CD8-positive, alpha-beta memory T cell (primary cell): ENCODE measurements around the gene FGF7. TPM values are rescaled to one million over a fixed set of nuclear protein-coding genes. Genes with fewer than 3 reads are reported as not detected.
"Not testable (repeated sequence)": the region's sequence is repeated elsewhere in the genome, so short reads cannot be mapped to it uniquely, and the experiment has no call there.

Source experiments
- CTCF ChIA-PET: fragments of 350-600 bp; sonication (Branson Sonifier 250); formaldehyde crosslinking; loops from one replicate; lab custom pipeline; 2021; ENCODE audit warnings: antibody characterized with exemption; lab: Charles Lee
- POLR2A ChIA-PET: fragments of 350-600 bp; sonication (Branson Sonifier 250); formaldehyde crosslinking; loops from one replicate; lab custom pipeline; 2021; ENCODE audit warnings: antibody characterized with exemption; lab: Charles Lee
- DNase-seq, 5 donors: peaks; one replicate each; pipeline versions ENCODE4 v3.0.0 to v3.0.0-alpha.2; 2020 to 2022; ENCODE audit warnings: mixed read lengths in 1 of 5
- H3K27ac ChIP-seq: one replicate; pipeline ENCODE4 v1.7.0; 2013; ENCODE audit warnings: low read depth, mild to moderate bottlenecking, low read length, moderate library complexity
- H3K27me3 ChIP-seq: 2 replicates; pipeline ENCODE4 v1.7.0; 2013; ENCODE audit warnings: low read length, mild to moderate bottlenecking; ENCODE audit not compliant: insufficient read depth, poor library complexity, severe bottlenecking
- H3K36me3 ChIP-seq: 2 replicates; pipeline ENCODE4 v1.7.0; 2013; ENCODE audit warnings: mild to moderate bottlenecking, low read length, moderate library complexity; ENCODE audit not compliant: insufficient read depth
- H3K4me1 ChIP-seq: 2 replicates; pipeline ENCODE4 v1.7.0; 2013; ENCODE audit warnings: mild to moderate bottlenecking, low read length, moderate library complexity; ENCODE audit not compliant: insufficient read depth
- H3K4me3 ChIP-seq: 2 replicates; pipeline ENCODE4 v1.7.0; 2013; ENCODE audit warnings: mild to moderate bottlenecking, low read length
- H3K9me3 ChIP-seq: 2 replicates; pipeline ENCODE4 v1.7.0; 2013; ENCODE audit warnings: mild to moderate bottlenecking, low read length
- H3K27ac Mint-ChIP-seq, 8 donors: one replicate each; pipeline ENCODE4 v1.8.0; 2020 to 2021; ENCODE audit warnings: mixed read lengths in 8 of 8, mild to moderate bottlenecking in 6 of 8, inconsistent platforms in 3 of 8, moderate library complexity in 3 of 8
- H3K27me3 Mint-ChIP-seq, 2 donors: one replicate each; pipeline ENCODE4 v1.8.0; 2020 to 2021; ENCODE audit warnings: mixed read lengths in 2 of 2, mild to moderate bottlenecking in 1 of 2, moderate library complexity in 1 of 2
- H3K36me3 Mint-ChIP-seq, 3 donors: one replicate each; pipeline ENCODE4 v1.8.0; 2020 to 2021; ENCODE audit warnings: mixed read lengths in 3 of 3, inconsistent platforms in 1 of 3, mild to moderate bottlenecking in 1 of 3
- H3K4me1 Mint-ChIP-seq, 3 donors: one replicate each; pipeline ENCODE4 v1.8.0; 2020 to 2021; ENCODE audit warnings: mixed read lengths in 3 of 3, inconsistent platforms in 1 of 3, mild to moderate bottlenecking in 1 of 3
- H3K4me3 Mint-ChIP-seq, 7 donors: one replicate each; pipeline ENCODE4 v1.8.0; 2020 to 2021; ENCODE audit warnings: mixed read lengths in 7 of 7, mild to moderate bottlenecking in 6 of 7, moderate library complexity in 4 of 7, inconsistent platforms in 2 of 7
- H3K9me3 Mint-ChIP-seq, 5 donors: one replicate each; pipeline ENCODE4 v1.8.0; 2020 to 2022; ENCODE audit warnings: mixed read lengths in 5 of 5, mild to moderate bottlenecking in 3 of 5, moderate library complexity in 2 of 5, inconsistent platforms in 1 of 5
- polyA plus RNA-seq: library from polyadenylated mRNA; unstranded; fragments of 300-500 nt; fragmentation: Illumina TruSeq; gene quantifications from one replicate; pipeline ENCODE4 v1.2.3, GENCODE V29; 2021
- total RNA-seq, 2 experiments: library from RNA; stranded (reverse); gene quantifications; one replicate each; pipeline ENCODE4 v1.2.3, GENCODE V29; 2021

Gene FGF7
- total and polyA plus RNA-seq, 3 experiments from 2014 or later: not detected

- POLR2A ChIA-PET: no interaction called here
Measured at GRCh38 chr15:49506341-49506740, 83.3 kb downstream of the FGF7 start.

GRCh38 chr15:49507261-49507660 lies 84.2 kb downstream of the FGF7 start:
- H3K27me3 Mint-ChIP-seq: peaks cover 0 to 6% of the 10 kb centered on the region in 2 donors
- POLR2A ChIA-PET: no interaction called here

More at GRCh38 chr15:49506341-49506740, 83.3 kb downstream of the FGF7 start:
- Mint-ChIP-seq H3K4me3 (no peak overlapping the region), H3K27ac (no peak overlapping the region), H3K9me3 (peaks cover 0 to 9% (median 6%) of the 10 kb centered on the region in 5 donors), H3K27me3 (peaks cover 0 to 6% of the 10 kb centered on the region in 2 donors), H3K36me3 (peaks cover 0 to 2% (median 0%) of the 10 kb centered on the region in 3 donors), H3K4me1 (no peaks in the 10 kb centered on the region)
- Histone ChIP-seq H3K4me1 (no peaks in the 10 kb centered on the region), H3K27me3 (no peaks in the 10 kb centered on the region), H3K36me3 (no peaks in the 10 kb centered on the region), H3K9me3 (no peaks in the 10 kb centered on the region), H3K27ac (no peak overlapping the region), H3K4me3 (no peak overlapping the region)
- CTCF ChIA-PET: no interaction called here
- no peak for DNase-seq

GRCh38 chr15:49512739-49513138 lies 89.7 kb downstream of the FGF7 start:
- H3K27me3 ChIP-seq, H3K4me3 Mint-ChIP-seq, DNase-seq, H3K27ac Mint-ChIP-seq, POLR2A ChIA-PET, H3K4me1 Mint-ChIP-seq, H3K27ac ChIP-seq, H3K27me3 Mint-ChIP-seq, H3K9me3 Mint-ChIP-seq, H3K4me1 ChIP-seq, H3K4me3 ChIP-seq, H3K9me3 ChIP-seq, H3K36me3 Mint-ChIP-seq, H3K36me3 ChIP-seq, CTCF ChIA-PET: not testable (repeated sequence)

More at GRCh38 chr15:49507261-49507660, 84.2 kb downstream of the FGF7 start:
- no peak for DNase-seq
- Mint-ChIP-seq H3K27ac (no peak overlapping the region), H3K4me1 (no peaks in the 10 kb centered on the region), H3K9me3 (peaks cover 0 to 9% (median 5%) of the 10 kb centered on the region in 5 donors), H3K4me3 (no peak overlapping the region), H3K36me3 (peaks cover 0 to 2% (median 0%) of the 10 kb centered on the region in 3 donors)
- H3K27me3 ChIP-seq: no peaks in the 10 kb centered on the region
- H3K4me1 ChIP-seq: no peaks in the 10 kb centered on the region
- CTCF ChIA-PET: no interaction called here
- no peaks in the 10 kb centered on the region for H3K36me3 ChIP-seq
- H3K27ac ChIP-seq: no peak overlapping the region
- H3K4me3 ChIP-seq: no peak overlapping the region
- no peaks in the 10 kb centered on the region for H3K9me3 ChIP-seq

DNA sequence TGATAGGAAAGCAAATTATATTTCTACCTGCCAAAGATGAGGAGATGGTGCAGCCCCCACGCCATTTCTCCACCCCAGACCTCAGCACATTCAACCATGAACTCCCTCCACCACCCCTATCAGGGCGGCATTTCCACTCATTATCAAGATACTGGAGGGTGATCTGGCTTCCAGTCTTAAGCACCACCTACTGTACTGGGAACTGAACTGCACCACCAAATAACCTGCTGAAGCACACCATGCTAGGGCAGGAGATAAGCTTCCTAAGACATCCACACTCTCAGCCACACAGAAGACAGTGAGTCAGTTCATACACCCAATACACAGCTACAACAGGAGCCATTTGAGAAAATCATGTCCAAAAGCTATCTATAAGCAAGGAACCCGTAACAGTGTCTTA lies 98.8 kb downstream of the FGF7 start:
- POLR2A ChIA-PET: no interaction called here
- Mint-ChIP-seq H3K36me3 (peaks cover 0 to 37% (median 4%) of the 10 kb centered on the region in 3 donors), H3K27ac (peak overlapping the region in 1 of 8 donors; percentile 26), H3K9me3 (peaks cover 15 to 51% (median 37%) of the 10 kb centered on the region in 5 donors), H3K27me3 (peaks cover 14 to 48% of the 10 kb centered on the region in 2 donors), H3K4me3 (no peak overlapping the region), H3K4me1 (no peaks in the 10 kb centered on the region)
- Histone ChIP-seq H3K27ac (no peak overlapping the region), H3K36me3 (no peaks in the 10 kb centered on the region), H3K9me3 (no peaks in the 10 kb centered on the region), H3K4me3 (no peak overlapping the region), H3K4me1 (no peaks in the 10 kb centered on the region), H3K27me3 (no peaks in the 10 kb centered on the region)
- CTCF ChIA-PET: no interaction called here
- no peak for DNase-seq

- H3K4me3 ChIP-seq: no peak overlapping the region
- ChIA-PET POLR2A (no interaction called here), CTCF (no interaction called here)
- peaks cover 0 to 11% (median 2%) of the 10 kb centered on the region in 3 donors for H3K36me3 Mint-ChIP-seq
- H3K27me3 ChIP-seq: no peaks in the 10 kb centered on the region
- no peak for DNase-seq
- H3K4me1 ChIP-seq: no peaks in the 10 kb centered on the region
- H3K9me3 ChIP-seq: no peaks in the 10 kb centered on the region
- H3K36me3 ChIP-seq: no peaks in the 10 kb centered on the region
- H3K27ac Mint-ChIP-seq: no peak overlapping the region
- no peaks in the 10 kb centered on the region for H3K4me1 Mint-ChIP-seq
- H3K9me3 Mint-ChIP-seq: peaks cover 9 to 22% (median 12%) of the 10 kb centered on the region in 5 donors
- H3K27me3 Mint-ChIP-seq: peaks cover 2 to 21% of the 10 kb centered on the region in 2 donors
- H3K4me3 Mint-ChIP-seq: no peak overlapping the region
- H3K27ac ChIP-seq: no peak overlapping the region
Measured at GRCh38 chr15:49528289-49528688, 105.2 kb downstream of the FGF7 start.

DNA sequence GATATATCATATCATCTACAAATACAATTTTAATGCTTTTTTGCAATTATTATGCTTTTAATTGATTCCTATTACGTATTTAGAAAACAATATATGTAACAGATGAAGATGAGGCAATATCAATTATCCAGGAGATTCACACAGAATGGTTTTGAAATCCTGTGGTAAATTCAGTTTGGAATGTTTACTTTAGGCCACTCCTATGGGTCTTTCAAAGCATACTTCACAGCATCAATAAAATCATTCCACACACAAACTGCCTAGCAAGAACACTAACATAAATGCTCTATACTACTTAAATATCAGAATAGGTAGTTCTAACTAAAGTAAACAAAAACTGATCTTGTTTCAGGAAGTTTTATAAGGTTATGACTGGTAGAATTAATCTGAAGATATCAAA lies 107.0 kb downstream of the FGF7 start:
- H3K9me3 ChIP-seq: no peaks in the 10 kb centered on the region
- no peak overlapping the region for H3K4me3 ChIP-seq
- no peak overlapping the region for H3K27ac ChIP-seq
- no peaks in the 10 kb centered on the region for H3K36me3 ChIP-seq
- H3K4me1 ChIP-seq: no peaks in the 10 kb centered on the region
- DNase-seq: no peak
- Mint-ChIP-seq H3K36me3 (peaks cover 0 to 7% (median 1%) of the 10 kb centered on the region in 3 donors), H3K4me1 (no peaks in the 10 kb centered on the region), H3K4me3 (no peak overlapping the region), H3K9me3 (peaks cover 10 to 28% (median 19%) of the 10 kb centered on the region in 5 donors), H3K27ac (no peak overlapping the region), H3K27me3 (peaks cover 1 to 13% of the 10 kb centered on the region in 2 donors)
- no peaks in the 10 kb centered on the region for H3K27me3 ChIP-seq
- ChIA-PET POLR2A (no interaction called here), CTCF (no interaction called here)

Other genes with a start within 250 kb of the FGF7 start
- gene FAM227B, start 197.6 kb downstream of the FGF7 start, total RNA-seq: 1 to 10 TPM; 4.9 to 5.6 TPM
- gene FAM227B, start 197.6 kb downstream of the FGF7 start, polyA plus RNA-seq: 20.4 TPM
- 10 to 100 TPM; 24.1 to 25.1 TPM for gene DTWD1, start 197.8 kb downstream of the FGF7 start, total RNA-seq
- gene DTWD1, start 197.8 kb downstream of the FGF7 start, polyA plus RNA-seq: 23.1 TPM